PC-9 (cell line): ENCODE data around the gene DGKG. TPM values are rescaled to one million over a fixed set of nuclear protein-coding genes. Genes with fewer than 3 reads are reported as not detected.

Source experiments
- BruUV-seq: library from RNA; stranded (reverse); fragments of 400-500 nt; replicated peaks from 2 replicates; lab custom pipeline; 2021; lab: Mats Ljungman, UMichigan
- CTCF ChIA-PET: fragments of 300-600 bp; sonication (Branson Sonifier 250); formaldehyde crosslinking; loops from one replicate; lab custom pipeline; 2022; ENCODE audit warnings: antibody characterized with exemption; lab: Charles Lee
- POLR2A ChIA-PET: fragments of 300-600 bp; sonication (Branson Sonifier 250); formaldehyde crosslinking; loops from one replicate; lab custom pipeline; 2022; ENCODE audit warnings: antibody characterized with exemption; ENCODE audit not compliant: unreplicated experiment; lab: Charles Lee
- DNase-seq, 2 experiments: peaks; one replicate each; pipeline versions ENCODE4 v3.0.0 to v3.0.0-alpha.2; 2015 to 2022; ENCODE audit warnings: mixed read lengths in 1 of 2
- H2AFZ ChIP-seq: fragments of 200-600 bp; sonication (generic); 2 replicates; pipeline ENCODE4 v1.8.1; 2017; ENCODE audit warnings: antibody characterized with exemption
- H3F3A ChIP-seq: fragments of 200-600 bp; sonication (generic); 2 replicates; pipeline ENCODE4 v1.8.1; 2017; ENCODE audit warnings: antibody characterized with exemption, mild to moderate bottlenecking, low read depth; ENCODE audit not compliant: insufficient read depth
- H3K27ac ChIP-seq: fragments of 200-600 bp; sonication (generic); 2 replicates; pipeline ENCODE4 v1.6.1; 2016; ENCODE audit warnings: mixed run types
- H3K27me3 ChIP-seq: fragments of 200-600 bp; sonication (generic); 2 replicates; pipeline ENCODE4 v1.6.1; 2016; ENCODE audit warnings: low read depth, mixed run types; ENCODE audit not compliant: insufficient read depth
- H3K36me3 ChIP-seq: fragments of 200-600 bp; sonication (generic); 2 replicates; pipeline ENCODE4 v1.6.1; 2016; ENCODE audit warnings: low read depth, mixed run types
- H3K4me1 ChIP-seq: fragments of 200-600 bp; sonication (generic); replicated peaks from 2 replicates; pipeline ENCODE4 v1.6.1; 2016; ENCODE audit warnings: mixed run types; ENCODE audit not compliant: insufficient read depth
- H3K4me2 ChIP-seq: fragments of 200-600 bp; sonication (generic); 2 replicates; pipeline ENCODE4 v1.6.1; 2017; ENCODE audit warnings: mixed run types
- H3K4me3 ChIP-seq: fragments of 200-600 bp; sonication (generic); 2 replicates; pipeline ENCODE4 v1.6.1; 2016; ENCODE audit warnings: mixed run types
- H3K79me2 ChIP-seq: fragments of 200-600 bp; sonication (generic); 2 replicates; pipeline ENCODE4 v1.6.1; 2017; ENCODE audit warnings: low read depth, mixed run types
- H3K9me2 ChIP-seq: fragments of 200-600 bp; sonication (generic); 2 replicates; pipeline ENCODE4 v1.8.1; 2017; ENCODE audit warnings: mild to moderate bottlenecking; ENCODE audit not compliant: insufficient read depth
- H3K9me3 ChIP-seq: fragments of 200-600 bp; sonication (generic); 2 replicates; pipeline ENCODE4 v1.8.1; 2016; ENCODE audit warnings: low read depth; ENCODE audit not compliant: insufficient read depth
- H4K20me1 ChIP-seq: fragments of 200-600 bp; sonication (generic); 2 replicates; pipeline ENCODE4 v1.8.1; 2017; ENCODE audit not compliant: insufficient read depth
- CTCF ChIP-seq: fragments of 200-600 bp; sonication (generic); conservative IDR thresholded peaks from 2 replicates; pipeline ENCODE4 v1.6.1; 2017; ENCODE audit warnings: mixed run types, antibody characterized with exemption, mild to moderate bottlenecking, moderate library complexity
- EZH2 ChIP-seq: fragments of 200-600 bp; sonication (generic); IDR thresholded peaks from 2 replicates; pipeline ENCODE4 v1.8.0; 2017; ENCODE audit warnings: antibody characterized with exemption, low read depth
- intact Hi-C: fragments of 100-400 bp; cut with micrococcal nuclease; formaldehyde crosslinking; loops from one replicate; pipeline ENCODE4 v1.10.0; 2022; ENCODE audit not compliant: unreplicated experiment
- total RNA-seq: library from RNA; stranded (reverse); gene quantifications from 2 replicates; pipeline ENCODE4 v1.2.3, GENCODE V29; 2021

Gene DGKG
- total RNA-seq, 1 experiment from 2014 or later: 20.0 TPM

DNA sequence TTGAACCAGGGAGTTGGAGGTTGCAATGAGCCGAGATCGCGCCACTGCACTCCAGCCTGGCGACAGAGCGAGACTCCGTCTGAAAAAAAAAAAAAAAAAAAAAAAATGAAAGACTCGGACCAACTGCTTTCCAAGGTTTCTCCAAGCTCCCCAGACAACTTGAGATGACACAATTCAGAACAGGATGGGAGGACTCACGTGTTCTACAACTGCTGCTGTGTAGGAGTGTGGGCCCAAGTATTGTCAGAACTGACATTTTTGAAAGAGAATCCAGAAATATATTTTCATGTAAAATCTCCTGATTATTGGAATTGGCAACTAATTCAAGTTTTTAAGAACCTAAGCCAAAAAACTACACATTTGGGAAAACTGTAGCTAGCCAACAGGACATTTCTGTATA is 143.6 kb downstream of the DGKG start:
- H3K4me3 ChIP-seq: no peak overlapping the region
- H3K27me3 ChIP-seq: no peaks in the 10 kb centered on the region
- H3K27ac ChIP-seq: no peak overlapping the region
- intact Hi-C loops: no loop called here
- no peaks in the 10 kb centered on the region for H3K36me3 ChIP-seq
- no peak overlapping the region for H3K4me2 ChIP-seq
- H3K9me3 ChIP-seq: no peaks in the 10 kb centered on the region
- H3K79me2 ChIP-seq: no peaks in the 10 kb centered on the region
- no peaks in the 10 kb centered on the region; the same call in 1 of the 2 replicates for H4K20me1 ChIP-seq
- POLR2A ChIA-PET: interaction anchor here (0.6 kb wide), 1 partner anchor 236 kb away, joined by 4 read pairs; no protein-coding TSS in a partner anchor
- H3K4me1 ChIP-seq: 0 out of 2 replicates have a peak, but pooled peaks cover 3% of the 10 kb centered on the region
- TF ChIP-seq CTCF (no peak), EZH2 (no peak)
- CTCF ChIA-PET: interaction anchor here (1.0 kb wide), 1 partner anchor 15 kb away, joined by 10 read pairs; no protein-coding TSS in a partner anchor
- BruUV-seq: no TSS peak
- H2AFZ ChIP-seq: no peak overlapping the region
- H3K9me2 ChIP-seq: no peaks in the 10 kb centered on the region
- H3F3A ChIP-seq: peaks cover 4% of the 10 kb centered on the region; the same call in 1 of the 2 replicates
- no peak for DNase-seq

DNA sequence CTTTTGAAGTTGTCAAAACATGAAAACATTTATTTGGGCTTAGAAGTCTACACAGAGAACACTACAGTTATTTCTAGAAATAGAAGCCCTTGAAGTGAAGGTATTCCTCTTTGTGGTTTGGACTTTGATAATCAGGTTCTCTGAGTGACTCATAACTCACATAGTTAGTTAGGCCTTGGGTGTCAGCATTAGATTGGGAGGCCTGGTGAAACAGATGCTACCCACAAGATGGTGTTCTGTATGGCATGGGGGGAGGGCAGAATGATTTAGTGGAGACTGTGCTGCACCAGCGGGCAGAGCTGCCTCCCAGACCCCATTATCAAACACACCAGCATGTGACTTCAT is 144.2 kb downstream of the DGKG start:
- H3K4me2 ChIP-seq: no peak overlapping the region
- peak; percentile 20 to 58 for DNase-seq
- no TSS peak for BruUV-seq

More for the DNA sequence above, 144.2 kb downstream of the DGKG start:
- H3K4me3 ChIP-seq: no peak overlapping the region
- no peaks in the 10 kb centered on the region for H3K9me3 ChIP-seq
- H3F3A ChIP-seq: peaks cover 4% of the 10 kb centered on the region; the same call in 1 of the 2 replicates
- CTCF ChIA-PET: interaction anchor here (0.6 to 1.0 kb wide), 2 partner anchors 16 to 323 kb away, joined by 6 to 10 read pairs; no protein-coding TSS in a partner anchor
- no peaks in the 10 kb centered on the region for H3K9me2 ChIP-seq
- H2AFZ ChIP-seq: no peak overlapping the region
- no peaks in the 10 kb centered on the region for H3K36me3 ChIP-seq
- H3K27me3 ChIP-seq: no peaks in the 10 kb centered on the region
- H3K79me2 ChIP-seq: no peaks in the 10 kb centered on the region
- no peak for TF ChIP-seq EZH2
- no peak for TF ChIP-seq CTCF
- no peaks in the 10 kb centered on the region; the same call in 1 of the 2 replicates for H4K20me1 ChIP-seq
- intact Hi-C loops: no loop called here
- POLR2A ChIA-PET: interaction anchor here (0.6 kb wide), 1 partner anchor 236 kb away, joined by 4 read pairs; no protein-coding TSS in a partner anchor
- H3K27ac ChIP-seq: no peak overlapping the region
- 0 out of 2 replicates have a peak, but pooled peaks cover 3% of the 10 kb centered on the region for H3K4me1 ChIP-seq
